IMR-90 (cell line): ENCODE data around the gene USP36. TPM values are rescaled to one million over a fixed set of nuclear protein-coding genes. Genes with fewer than 3 reads are reported as not detected.

Experiments used
- ATAC-seq: fragments of 200-7000 bp; cut with Tn5 transposase; 2 replicates; pipeline ENCODE4 v1.9.1; 2020; ENCODE audit warnings: low read depth, mild to moderate bottlenecking, moderate library complexity
- BruUV-seq: library from RNA; stranded (reverse); fragments of 400-500 nt; replicated peaks from 2 replicates; lab custom pipeline; 2021; lab: Mats Ljungman, UMichigan
- CTCF ChIA-PET: fragments of 300-600 bp; formaldehyde crosslinking; extraction: SDS; loops from one replicate; lab custom pipeline; 2021; ENCODE audit warnings: antibody characterized with exemption; lab: Yijun Ruan, JAX
- POLR2A ChIA-PET: fragments of 300-600 bp; sonication (Branson Sonifier 250); formaldehyde crosslinking; loops from one replicate; lab custom pipeline; 2022; ENCODE audit warnings: antibody characterized with exemption; ENCODE audit not compliant: unreplicated experiment; lab: Charles Lee
- DNase-seq: peaks from one replicate; pipeline ENCODE4 v3.0.0; 2013
- H2AFZ ChIP-seq: replicated peaks from 2 replicates; pipeline ENCODE3; 2013; ENCODE audit warnings: low read length, mild to moderate bottlenecking; ENCODE audit not compliant: poor library complexity
- H2AK5ac ChIP-seq: 2 replicates; pipeline ENCODE4 v1.6.1; 2013; ENCODE audit warnings: low read depth, low read length, inconsistent platforms
- H2AK9ac ChIP-seq: replicated peaks from 2 replicates; pipeline ENCODE3; 2013; ENCODE audit warnings: mild to moderate bottlenecking, low read depth, low read length, moderate library complexity; ENCODE audit not compliant: poor library complexity
- H2BK120ac ChIP-seq: 2 replicates; pipeline ENCODE4 v1.6.1; 2013; ENCODE audit warnings: low read depth, low read length, inconsistent platforms
- H2BK15ac ChIP-seq: 3 replicates; pipeline ENCODE4 v1.6.1; 2013; ENCODE audit warnings: low read depth, low read length, inconsistent platforms
- H2BK20ac ChIP-seq: 2 replicates; pipeline ENCODE4 v1.6.1; 2013; ENCODE audit warnings: low read depth, mild to moderate bottlenecking, inconsistent platforms, low read length, moderate library complexity
- H2BK5ac ChIP-seq: 2 replicates; pipeline ENCODE4 v1.6.1; 2013; ENCODE audit warnings: mild to moderate bottlenecking, low read depth, low read length, inconsistent platforms; ENCODE audit not compliant: poor library complexity, severe bottlenecking
- H3K14ac ChIP-seq: replicated peaks from 2 replicates; pipeline ENCODE4 v1.6.1; 2013; ENCODE audit warnings: low read depth, low read length, inconsistent platforms
- H3K18ac ChIP-seq: 2 replicates; pipeline ENCODE4 v1.6.1; 2013; ENCODE audit warnings: low read depth, low read length, control low read depth
- H3K23ac ChIP-seq: 2 replicates; pipeline ENCODE4 v1.6.1; 2013; ENCODE audit warnings: low read depth, low read length, inconsistent platforms
- H3K27ac ChIP-seq: 2 replicates; pipeline ENCODE4 v1.5.1; 2013; ENCODE audit warnings: mild to moderate bottlenecking, control low read depth, low read length; ENCODE audit not compliant: insufficient read depth
- H3K27me3 ChIP-seq: 2 replicates; pipeline ENCODE4 v1.6.1; 2013; ENCODE audit warnings: low read length; ENCODE audit not compliant: control insufficient read depth, insufficient read depth
- H3K36me3 ChIP-seq: 2 replicates; pipeline ENCODE4 v1.6.1; 2013; ENCODE audit warnings: low read length, mixed read lengths; ENCODE audit not compliant: control insufficient read depth, insufficient read depth
- H3K4ac ChIP-seq: 2 replicates; pipeline ENCODE4 v1.6.1; 2013; ENCODE audit warnings: low read depth, low read length, inconsistent platforms
- H3K4me1 ChIP-seq: 2 replicates; pipeline ENCODE4 v1.6.1; 2013; ENCODE audit warnings: low read length, mixed read lengths; ENCODE audit not compliant: control insufficient read depth, insufficient read depth
- H3K4me2 ChIP-seq: 2 replicates; pipeline ENCODE4 v1.6.1; 2013; ENCODE audit warnings: low read depth, mild to moderate bottlenecking, control low read depth, low read length, moderate library complexity
- H3K4me3 ChIP-seq: 2 replicates; pipeline ENCODE4 v1.5.1; 2013; ENCODE audit warnings: low read depth, mild to moderate bottlenecking, control low read depth, low read length, moderate library complexity; ENCODE audit not compliant: insufficient read depth
- H3K56ac ChIP-seq: 2 replicates; pipeline ENCODE4 v1.6.1; 2013; ENCODE audit warnings: low read length, inconsistent platforms; ENCODE audit not compliant: insufficient read depth; ENCODE audit errors: extremely low read depth
- H3K79me1 ChIP-seq, 2 experiments: 2 replicates each; pipeline ENCODE4 v1.6.1; 2013; ENCODE audit warnings: low read length in 2 of 2, inconsistent platforms in 1 of 2, low read depth in 1 of 2
- H3K9ac ChIP-seq: 2 replicates; pipeline ENCODE4 v1.6.1; 2013; ENCODE audit warnings: low read depth, low read length, control low read depth
- H3K9me1 ChIP-seq: 2 replicates; pipeline ENCODE4 v1.6.1; 2013; ENCODE audit warnings: low read length, inconsistent platforms; ENCODE audit not compliant: insufficient read depth
- H3K9me3 ChIP-seq: 2 replicates; pipeline ENCODE4 v1.6.1; 2013; ENCODE audit warnings: low read length; ENCODE audit not compliant: control insufficient read depth, insufficient read depth
- H4K20me1 ChIP-seq: 2 replicates; pipeline ENCODE4 v1.6.1; 2013; ENCODE audit warnings: low read length, inconsistent platforms; ENCODE audit not compliant: insufficient read depth
- H4K5ac ChIP-seq: 2 replicates; pipeline ENCODE4 v1.6.1; 2013; ENCODE audit warnings: mild to moderate bottlenecking, low read depth, low read length, control low read depth
- H4K8ac ChIP-seq, 2 experiments: 2 replicates each; pipeline ENCODE4 v1.6.1; 2013; ENCODE audit warnings: low read depth in 2 of 2, low read length in 2 of 2, control low read depth in 1 of 2, inconsistent platforms in 1 of 2
- H4K91ac ChIP-seq: 2 replicates; pipeline ENCODE4 v1.6.1; 2013; ENCODE audit warnings: low read depth, low read length, inconsistent platforms; ENCODE audit not compliant: insufficient read depth
- BHLHE40 ChIP-seq: fragments of 150-350 bp; IDR thresholded peaks from 2 replicates; pipeline ENCODE4 v1.6.1; 2016; ENCODE audit warnings: mild to moderate bottlenecking, low read depth, low read length
- CEBPB ChIP-seq: IDR thresholded peaks from 2 replicates; pipeline ENCODE4 v1.6.1; 2012; ENCODE audit warnings: low read depth, low read length, improper control_type of control experiment
- CHD1 ChIP-seq: IDR thresholded peaks from 2 replicates; pipeline ENCODE4 v1.6.1; 2012; ENCODE audit warnings: low read depth, low read length, improper control_type of control experiment
- CTCF ChIP-seq: conservative IDR thresholded peaks from 2 replicates; pipeline ENCODE4 v1.5.1; 2012; ENCODE audit warnings: mild to moderate bottlenecking, low read depth, low read length, improper control_type of control experiment
- ELK1 ChIP-seq: fragments of 150-350 bp; IDR thresholded peaks from 2 replicates; pipeline ENCODE4 v1.6.1; 2016; ENCODE audit warnings: low read depth, mild to moderate bottlenecking, low read length, moderate library complexity, borderline replicate concordance
- FOS ChIP-seq: fragments of 150-350 bp; IDR thresholded peaks from 2 replicates; pipeline ENCODE4 v1.6.1; 2016; ENCODE audit warnings: low read depth, low read length
- MAFK ChIP-seq: IDR thresholded peaks from 2 replicates; pipeline ENCODE4 v1.6.1; 2012; ENCODE audit warnings: low read depth, low read length, improper control_type of control experiment
- MAZ ChIP-seq: IDR thresholded peaks from 2 replicates; pipeline ENCODE4 v1.6.1; 2012; ENCODE audit warnings: low read depth, mild to moderate bottlenecking, low read length, improper control_type of control experiment, moderate library complexity, borderline replicate concordance
- MXI1 ChIP-seq: IDR thresholded peaks from 2 replicates; pipeline ENCODE4 v1.6.1; 2012; ENCODE audit warnings: low read depth, mild to moderate bottlenecking, low read length, moderate library complexity, borderline replicate concordance
- POLR2A ChIP-seq: IDR thresholded peaks from 2 replicates; pipeline ENCODE4 v1.6.1; 2012; ENCODE audit warnings: mild to moderate bottlenecking, low read depth, low read length
- RAD21 ChIP-seq: IDR thresholded peaks from 2 replicates; pipeline ENCODE4 v1.6.1; 2012; ENCODE audit warnings: low read length, improper control_type of control experiment
- RFX5 ChIP-seq: IDR thresholded peaks from 2 replicates; pipeline ENCODE4 v1.8.0; 2012; ENCODE audit warnings: low read depth, mild to moderate bottlenecking, low read length, moderate library complexity
- SMC3 ChIP-seq: fragments of 150-350 bp; IDR thresholded peaks from 2 replicates; pipeline ENCODE4 v1.6.1; 2016; ENCODE audit warnings: low read depth, mild to moderate bottlenecking, antibody characterized with exemption, low read length, moderate library complexity
- USF2 ChIP-seq: fragments of 150-350 bp; IDR thresholded peaks from 2 replicates; pipeline ENCODE4 v1.6.1; 2017; ENCODE audit warnings: mild to moderate bottlenecking, antibody characterized with exemption, low read length, low read depth
- WGBS, 2 experiments: methylation state at CpG; one replicate each; pipeline versions ENCODE4 v1.1.5 to v1.1.7; 2013; ENCODE audit warnings: missing lambda C conversion rate in 2 of 2; ENCODE audit not compliant: insufficient read length in 1 of 2; ENCODE audit errors: extremely low coverage in 2 of 2; 5-methylcytosine and 5-hydroxymethylcytosine counted together
- dilution Hi-C: fragments of 300-500 bp; cut with HindIII; formaldehyde crosslinking; loops from one replicate; pipeline ENCODE4 v1.14.3; 2018; ENCODE audit warnings: low sequenced_read_pairs; ENCODE audit not compliant: unreplicated experiment
- in situ Hi-C: fragments of 300-500 bp; cut with MboI; formaldehyde crosslinking; loops from 3 replicates; pipeline ENCODE4 v1.14.3; 2019; ENCODE audit warnings: low sequenced_read_pairs, inconsistent platforms, mixed read lengths
- intact Hi-C: fragments of 100-400 bp; cut with micrococcal nuclease; formaldehyde crosslinking; loops from 2 replicates; pipeline ENCODE4 v1.10.0; 2022
- polyA plus RNA-seq, 3 experiments: library from polyadenylated mRNA; depleted of rRNA; stranded (reverse); fragments of >200 nt; gene quantifications; 2 replicates each; pipeline ENCODE4 v1.2.3, GENCODE V29; 2012; ENCODE audit warnings: low replicate concordance in 1 of 3
- total RNA-seq: library from RNA; depleted of rRNA; stranded (reverse); fragments of >200 nt; gene quantifications from 2 replicates; pipeline ENCODE4 v1.2.3, GENCODE V29; 2012

The USP36 gene
- total and polyA plus RNA-seq, 2 of the 4 experiments (the other 2 are of a cell fraction): 30.6 to 38.3 TPM

GRCh38 chr17:78839762-78840529 is 668 bp downstream of the USP36 start:
- Histone ChIP-seq H3K18ac (peak overlapping the region; percentile 63; the same call in 1 of the 2 replicates), H3K14ac (peak overlapping the region; percentile 98), H3K4me3 (peak overlapping the region; percentile 81), H3K23ac (peak overlapping the region; percentile 99), H3K4me1 (peaks cover 11% of the 10 kb centered on the region), H3K9me3 (no peaks in the 10 kb centered on the region), H3K9ac (peak overlapping the region; percentile 89), H2AK9ac (peak overlapping the region; percentile 98), H3K36me3 (peaks cover 25% of the 10 kb centered on the region), H2BK15ac (no peak overlapping the region; the same call in 2 of the 3 replicates), H2BK20ac (no peak overlapping the region), H4K5ac (peak overlapping the region; percentile 0; the same call in 1 of the 2 replicates), H3K56ac (peak overlapping the region; percentile 88), H3K27ac (peak overlapping the region; percentile 87), H2AK5ac (peak overlapping the region; percentile 93), H3K27me3 (no peaks in the 10 kb centered on the region), H3K4ac (peak overlapping the region; percentile 62), H3K4me2 (peak overlapping the region; percentile 88), H2BK5ac (peak overlapping the region; percentile 52), H4K8ac (peak overlapping the region; percentile 39 to 53; a peak in 2 of 4 replicates), H4K91ac (peak overlapping the region; percentile 77), H3K79me1 (peaks cover 24 to 51% of the 10 kb centered on the region in 2 experiments), H2BK120ac (peak overlapping the region; percentile 57; the same call in 1 of the 2 replicates), H3K9me1 (peaks cover 19% of the 10 kb centered on the region), H4K20me1 (peaks cover 37% of the 10 kb centered on the region), H2AFZ (peak overlapping the region; percentile 96)
- ChIA-PET POLR2A (interaction anchor here (0.8 kb wide), 1 partner anchor 14 kb away, joined by 3 read pairs; no protein-coding TSS in a partner anchor), CTCF (no interaction called here)
- in situ Hi-C loops (no loop called here), dilution Hi-C loops (no loop called here), intact Hi-C loops (no loop called here)
- BruUV-seq: no TSS peak
- 1% methylated on average over 54 of the region's 73 CpGs; no CpG with 5 or more reads in 1 of the 2 experiments for WGBS, 2 experiments
- ATAC-seq (peak; percentile 18), DNase-seq (peak; percentile 76)
- no peak for TF ChIP-seq MAFK
- peak; percentile 12; the same call in 1 of the 2 replicates for TF ChIP-seq USF2
- TF ChIP-seq CTCF: no peak
- no peak for TF ChIP-seq RFX5
- TF ChIP-seq SMC3: no peak
- TF ChIP-seq ELK1: no peak
- TF ChIP-seq FOS: no peak
- TF ChIP-seq CHD1: peak; percentile 93; the same call in 1 of the 2 replicates
- TF ChIP-seq BHLHE40: peak; percentile 43; the same call in 1 of the 2 replicates
- no peak for TF ChIP-seq MAZ
- peak; percentile 73; the same call in 1 of the 2 replicates for TF ChIP-seq POLR2A
- TF ChIP-seq RAD21: no peak
- no peak for TF ChIP-seq MXI1
- no peak for TF ChIP-seq CEBPB
